Nephron (organoid): Measurements from ENCODE around the gene ALKBH8.
"Not testable (repeated sequence)": the region's sequence is repeated elsewhere in the genome, so short reads cannot be mapped to it uniquely, and the experiment has no call there.

Experiments
- H3K27ac Mint-ChIP-seq, 3 experiments: 2 replicates each; pipeline ENCODE4 v1.8.0; 2020; ENCODE audit warnings: mixed read lengths in 3 of 3, mild to moderate bottlenecking in 2 of 3, moderate library complexity in 1 of 3
- H3K27me3 Mint-ChIP-seq: 2 replicates; pipeline ENCODE4 v1.8.0; 2021; ENCODE audit warnings: low read depth, mild to moderate bottlenecking, moderate library complexity, mixed read lengths
- H3K36me3 Mint-ChIP-seq: 2 replicates; pipeline ENCODE4 v1.8.0; 2020; ENCODE audit warnings: low read depth, mixed read lengths
- H3K4me1 Mint-ChIP-seq: 2 replicates; pipeline ENCODE4 v1.8.0; 2020; ENCODE audit warnings: mixed read lengths
- H3K4me3 Mint-ChIP-seq, 3 experiments: 2 replicates each; pipeline ENCODE4 v1.8.0; 2020; ENCODE audit warnings: mild to moderate bottlenecking in 3 of 3, mixed read lengths in 3 of 3, moderate library complexity in 2 of 3
- H3K9me3 Mint-ChIP-seq: 2 replicates; pipeline ENCODE4 v1.8.0; 2020; ENCODE audit warnings: mixed read lengths
- CTCF ChIP-seq, 3 experiments: fragments of 200-600 bp; sonication (generic); IDR thresholded peaks; one replicate each; pipeline ENCODE4 v1.5.0; 2021; ENCODE audit warnings: antibody characterized with exemption in 3 of 3; ENCODE audit not compliant: unreplicated experiment in 3 of 3

Gene ALKBH8

GRCh38 chr11:107581147-107581546 is 15.6 kb upstream of the ALKBH8 start:
- no peaks in the 10 kb centered on the region for H3K36me3 Mint-ChIP-seq
- peaks cover 22% of the 10 kb centered on the region for H3K27me3 Mint-ChIP-seq
- TF ChIP-seq CTCF (IDR thresholded peaks at IDR 0.05; ENCODE audit: unreplicated experiment in 3 of 3) = no peak
- H3K4me3 Mint-ChIP-seq = no peak overlapping the region
- no peaks in the 10 kb centered on the region for H3K9me3 Mint-ChIP-seq
- H3K27ac Mint-ChIP-seq = no peak overlapping the region
- H3K4me1 Mint-ChIP-seq = no peaks in the 10 kb centered on the region

- H3K4me3 Mint-ChIP-seq, H3K27ac Mint-ChIP-seq, H3K4me1 Mint-ChIP-seq, H3K36me3 Mint-ChIP-seq, H3K9me3 Mint-ChIP-seq: not testable (repeated sequence)
- H3K27me3 Mint-ChIP-seq = peaks cover 15% of the 10 kb centered on the region
Measured at GRCh38 chr11:107579169-107579568, 13.6 kb upstream of the ALKBH8 start.

- peaks cover 15% of the 10 kb centered on the region for H3K27me3 Mint-ChIP-seq
- peaks cover 8% of the 10 kb centered on the region for H3K4me1 Mint-ChIP-seq
- no peaks in the 10 kb centered on the region for H3K9me3 Mint-ChIP-seq
- no peaks in the 10 kb centered on the region for H3K36me3 Mint-ChIP-seq
- H3K27ac Mint-ChIP-seq = peak overlapping the region in 1 of 3 experiments; percentile 6
- no peak for TF ChIP-seq CTCF (IDR thresholded peaks at IDR 0.05; ENCODE audit: unreplicated experiment in 3 of 3)
- no peak overlapping the region for H3K4me3 Mint-ChIP-seq
Measured at GRCh38 chr11:107577346-107577711, 11.8 kb upstream of the ALKBH8 start.

- H3K36me3 Mint-ChIP-seq, H3K4me3 Mint-ChIP-seq, H3K9me3 Mint-ChIP-seq: not testable (repeated sequence)
- Mint-ChIP-seq H3K27me3 (peaks cover 11% of the 10 kb centered on the region), H3K4me1 (peaks cover 12% of the 10 kb centered on the region), H3K27ac (peak overlapping the region in 1 of 3 experiments; percentile 6)
- TF ChIP-seq CTCF (IDR thresholded peaks at IDR 0.05; ENCODE audit: unreplicated experiment in 3 of 3) = peak; percentile 64 to 77 (median 71)
Measured at GRCh38 chr11:107576497-107577345, 11.2 kb upstream of the ALKBH8 start.

- Mint-ChIP-seq H3K4me1 (peaks cover 12% of the 10 kb centered on the region), H3K9me3 (no peaks in the 10 kb centered on the region), H3K36me3 (no peaks in the 10 kb centered on the region), H3K4me3 (no peak overlapping the region), H3K27me3 (peaks cover 11% of the 10 kb centered on the region), H3K27ac (peak overlapping the region; percentile 23 to 75 (median 59))
- TF ChIP-seq CTCF (IDR thresholded peaks at IDR 0.05; ENCODE audit: unreplicated experiment in 3 of 3) = no peak
Measured at GRCh38 chr11:107573438-107573837, 7.9 kb upstream of the ALKBH8 start.

GRCh38 chr11:107570015-107570414 is 4.5 kb upstream of the ALKBH8 start:
- TF ChIP-seq CTCF (IDR thresholded peaks at IDR 0.05; ENCODE audit: unreplicated experiment in 3 of 3) = no peak
- H3K9me3 Mint-ChIP-seq = no peaks in the 10 kb centered on the region
- peak overlapping the region in 1 of 3 experiments; percentile 26 for H3K27ac Mint-ChIP-seq
- peaks cover 35% of the 10 kb centered on the region for H3K4me1 Mint-ChIP-seq
- no peaks in the 10 kb centered on the region for H3K27me3 Mint-ChIP-seq
- H3K4me3 Mint-ChIP-seq = no peak overlapping the region
- H3K36me3 Mint-ChIP-seq = no peaks in the 10 kb centered on the region
